HG03139 (cell line): Measurements from ENCODE around the gene KDM4B.
A peak's percentile ranks its signal among the peaks of the same experiment; 100 is the strongest.

Experiments used
- ATAC-seq: cut with Tn5 transposase; IDR thresholded peaks from one replicate; pipeline ENCODE4 v1.9.1; 2021; ENCODE audit not compliant: unreplicated experiment

KDM4B gene

DNA sequence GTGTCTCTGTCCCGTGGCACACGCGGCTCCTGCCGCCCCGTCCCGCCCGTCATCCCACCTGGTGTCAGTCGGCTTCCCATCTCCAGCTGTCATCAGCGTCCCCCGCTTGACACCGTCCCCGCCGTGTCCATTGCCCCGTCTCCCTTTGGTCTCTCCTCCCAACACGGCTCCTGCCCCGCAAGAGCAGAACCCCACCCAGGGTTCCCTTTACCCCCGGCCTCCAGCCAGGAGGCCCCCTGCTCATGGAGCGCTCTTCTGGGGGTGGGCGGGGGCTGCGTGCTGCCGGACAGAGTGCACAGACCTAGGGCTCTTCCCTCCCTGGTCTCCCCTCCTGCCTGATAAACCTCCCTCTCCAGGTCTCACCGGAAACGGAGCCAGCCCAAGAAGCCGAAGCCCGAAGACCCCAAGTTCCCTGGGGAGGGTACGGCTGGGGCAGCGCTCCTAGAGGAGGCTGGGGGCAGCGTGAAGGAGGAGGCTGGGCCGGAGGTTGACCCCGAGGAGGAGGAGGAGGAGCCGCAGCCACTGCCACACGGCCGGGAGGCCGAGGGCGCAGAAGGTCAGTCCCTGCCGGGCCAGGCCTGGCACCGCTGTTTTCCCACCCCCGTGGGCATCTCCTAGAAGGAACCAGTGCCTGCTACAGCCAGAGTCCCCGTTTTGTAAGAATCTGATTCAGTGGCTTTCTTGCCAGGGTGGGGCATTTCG, 150.5 kb downstream of the KDM4B start:
- ATAC-seq, result no peak

DNA sequence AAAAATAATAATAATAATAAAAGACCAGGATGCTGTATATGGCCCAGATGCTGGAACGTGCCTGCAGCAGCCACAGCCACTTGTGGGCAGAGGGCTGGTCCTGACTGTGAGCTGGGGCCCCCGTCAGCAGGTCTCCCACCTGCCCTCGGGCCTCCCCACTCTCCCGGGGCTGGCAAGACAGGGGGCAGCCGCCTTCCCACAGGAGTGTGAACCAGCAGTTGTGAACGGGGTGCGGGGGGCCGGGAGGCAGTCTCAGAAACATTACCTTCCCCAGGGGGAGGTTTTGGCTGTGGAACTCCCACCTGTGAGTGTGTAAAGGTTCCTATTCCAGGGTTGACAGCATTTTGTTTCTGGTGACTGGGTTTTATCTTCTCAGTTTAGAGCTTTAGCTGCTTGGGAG, 151.4 kb downstream of the KDM4B start:
- ATAC-seq, result no peak

DNA sequence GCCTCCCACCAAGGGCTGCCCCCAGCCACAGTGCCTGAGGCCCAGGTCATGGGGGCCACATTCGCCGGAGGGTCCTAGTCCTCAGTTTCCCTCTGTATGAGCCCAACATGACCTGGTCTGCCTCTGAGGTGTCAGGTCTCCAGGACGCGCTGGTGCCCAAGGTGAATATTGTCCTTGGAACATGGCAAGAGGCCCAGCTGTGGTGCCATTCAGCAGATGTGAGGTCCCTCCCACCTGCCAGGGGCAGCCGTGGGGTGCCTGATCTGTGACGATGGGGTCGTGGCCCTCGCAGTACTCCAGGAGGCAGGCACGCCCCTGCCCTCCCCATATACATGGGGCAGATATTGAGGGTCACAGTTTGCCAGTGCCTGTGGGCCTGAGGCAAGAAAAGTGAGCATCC, 151.9 kb downstream of the KDM4B start:
- ATAC-seq, result no peak

DNA sequence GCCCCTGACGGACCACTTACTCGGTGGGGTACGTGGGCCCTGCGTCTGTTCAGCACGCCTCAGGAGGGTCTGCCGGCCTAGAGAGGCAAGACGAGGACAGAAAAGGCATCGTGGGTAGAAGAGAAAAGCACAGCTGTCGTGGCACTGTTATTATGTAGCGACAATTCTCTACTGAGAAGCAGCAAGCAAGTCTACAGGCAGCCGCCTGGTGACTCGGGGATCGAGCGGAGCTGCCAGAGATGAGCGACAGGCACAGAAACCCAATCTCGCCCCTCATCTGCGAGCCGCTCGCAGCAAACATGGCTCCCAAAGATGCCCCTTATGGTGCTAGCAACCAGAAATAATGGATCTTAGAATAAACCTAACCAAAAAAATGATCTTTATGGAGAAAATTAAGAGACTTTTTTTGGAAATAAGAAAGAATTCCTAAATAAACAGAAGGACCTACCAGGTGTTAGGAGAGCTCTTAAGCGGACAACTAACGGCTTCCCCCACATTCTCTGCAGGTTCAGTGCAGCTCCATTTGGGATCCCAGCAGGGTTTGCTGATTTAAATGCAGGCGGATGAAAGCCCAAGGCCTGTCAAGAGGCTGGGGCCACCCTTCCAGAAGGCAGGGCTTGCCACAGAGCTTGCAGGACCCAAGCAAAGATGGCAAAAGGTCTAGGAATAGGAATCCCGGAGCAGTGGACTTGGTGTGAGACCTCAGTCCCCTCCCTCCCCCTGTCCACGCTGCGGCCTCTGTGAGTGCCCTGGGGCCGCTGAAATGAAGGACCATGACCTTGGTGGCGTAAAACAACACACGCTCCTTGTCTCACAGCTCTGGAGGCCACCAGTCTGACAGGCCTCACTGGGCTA, 152.6 kb downstream of the KDM4B start:
- no peak for ATAC-seq

DNA sequence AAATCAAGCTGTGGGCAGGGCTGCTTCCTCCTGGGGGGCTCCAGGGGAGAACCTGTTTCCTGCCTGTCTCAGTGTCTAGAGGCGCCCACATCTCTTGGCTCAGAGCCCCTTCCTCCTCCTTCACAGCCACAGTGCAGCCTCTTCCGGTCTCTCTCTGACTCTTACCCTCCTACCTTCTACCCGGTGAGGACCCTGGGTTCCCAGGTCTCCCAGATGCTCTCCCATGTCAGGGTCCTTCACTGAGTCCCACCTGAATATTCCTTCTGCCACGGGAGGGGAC, 153.1 kb downstream of the KDM4B start:
- no peak for ATAC-seq

DNA sequence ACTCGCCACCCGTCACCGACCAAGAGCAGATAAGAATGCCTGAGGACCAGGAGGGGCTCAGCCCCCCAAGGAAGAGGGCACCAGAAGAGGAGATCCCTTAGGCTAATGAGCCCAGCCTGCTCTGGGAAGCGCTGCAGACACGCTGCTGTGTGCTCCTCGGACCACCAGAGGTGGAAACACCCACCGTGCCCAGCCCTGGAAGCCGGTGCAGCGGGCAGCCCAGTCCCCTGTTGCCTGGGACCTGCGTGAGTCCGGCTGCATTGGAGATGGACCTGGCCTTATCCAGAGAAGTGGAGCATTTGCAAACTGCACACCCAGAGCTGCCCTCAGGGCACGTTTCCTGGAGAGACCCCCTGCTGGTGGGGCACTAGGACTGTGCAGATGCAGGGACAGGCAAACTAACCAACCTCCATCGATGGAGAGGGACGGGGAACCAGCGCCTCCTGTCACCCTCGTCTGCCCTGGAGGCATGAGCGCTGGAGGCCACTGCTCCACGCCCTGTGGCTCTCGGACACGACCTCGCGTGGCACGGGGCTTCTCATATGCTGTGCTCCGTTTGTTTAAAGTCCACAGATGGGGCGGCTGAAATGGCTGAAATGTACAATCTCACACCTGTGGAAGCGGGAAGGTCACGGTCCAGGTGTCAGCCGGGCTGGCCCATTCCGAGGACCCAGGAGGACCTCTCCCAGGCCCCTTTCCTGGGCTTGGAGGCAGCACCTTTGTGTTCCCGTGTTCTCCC, 153.9 kb downstream of the KDM4B start:
- no peak for ATAC-seq

DNA sequence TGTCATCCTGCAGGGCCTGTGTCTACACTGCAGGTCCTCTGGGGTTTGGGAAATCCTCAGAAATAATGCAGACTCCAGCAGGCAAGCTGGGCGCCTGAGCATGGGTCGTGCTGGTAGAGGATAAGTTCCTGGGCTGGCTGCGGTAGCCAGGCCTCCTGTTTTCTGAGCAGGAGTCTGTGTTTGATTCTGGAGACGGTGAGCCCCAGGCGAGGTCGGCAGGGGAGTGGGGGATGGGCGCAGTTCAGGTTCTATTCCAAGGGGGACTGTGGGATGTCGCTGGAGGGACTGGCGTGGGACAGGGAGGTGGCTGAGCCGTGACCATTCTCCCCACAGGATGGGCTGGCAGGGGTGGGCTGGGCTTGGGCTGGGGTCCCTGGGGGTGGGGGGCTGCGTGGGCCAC, 154.7 kb downstream of the KDM4B start:
- no peak for ATAC-seq

DNA sequence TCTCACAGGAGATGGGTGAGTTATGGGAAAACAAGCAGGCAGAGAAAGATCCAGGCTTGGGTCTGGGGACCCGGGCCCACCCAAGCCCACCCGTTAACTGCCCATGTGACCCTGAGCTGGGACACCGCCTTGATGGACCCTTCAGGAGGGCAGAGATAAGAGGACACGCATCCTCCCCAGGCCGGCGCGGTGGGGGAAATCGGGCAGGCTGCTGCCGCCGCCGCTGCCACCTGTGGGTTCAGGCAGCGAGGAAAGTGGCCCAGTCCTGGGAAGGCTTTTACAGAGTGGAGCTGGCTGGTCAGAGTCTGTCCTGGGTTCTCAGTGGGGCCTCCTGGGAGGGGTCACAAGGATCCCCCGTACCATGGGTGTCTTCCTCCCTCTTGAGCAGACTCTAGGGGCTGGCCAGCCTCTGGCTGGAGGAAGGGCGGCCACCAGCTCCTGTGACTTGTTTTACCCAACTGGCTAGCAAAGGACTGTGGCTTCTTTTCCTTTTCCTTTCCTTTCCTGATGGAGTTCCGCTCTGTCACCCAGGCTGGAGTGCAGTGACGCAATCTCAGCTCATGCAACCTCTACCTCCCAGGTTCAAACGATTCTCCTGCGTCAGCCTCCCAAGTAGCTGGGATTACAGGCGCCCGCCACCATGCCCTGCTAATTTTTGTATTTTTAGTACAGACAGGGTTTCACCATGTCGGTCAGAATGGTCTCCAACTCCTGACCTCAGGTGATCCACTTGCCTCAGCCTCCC, 155.4 kb downstream of the KDM4B start:
- ATAC-seq, result no peak

DNA sequence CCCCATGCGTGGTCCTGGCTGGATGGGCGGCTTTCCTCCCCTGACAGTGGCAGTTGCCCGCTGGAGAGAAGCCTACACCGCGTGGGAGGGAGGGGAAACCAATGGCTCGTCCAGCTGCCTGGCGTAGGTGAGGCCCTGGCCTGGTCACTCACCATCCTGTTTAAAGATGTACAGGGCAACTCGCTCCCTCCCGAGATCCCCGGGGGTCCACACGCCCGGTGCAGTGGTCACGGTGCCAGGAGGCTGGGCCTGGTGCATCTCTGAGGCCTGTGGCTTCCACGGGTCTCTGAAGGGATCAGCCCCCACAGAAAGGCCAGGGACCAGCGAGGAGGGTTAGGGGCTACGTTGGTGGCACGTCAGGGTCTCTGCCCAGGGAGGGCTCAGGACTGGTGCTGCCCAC, 156.5 kb downstream of the KDM4B start:
- ATAC-seq, result no peak

DNA sequence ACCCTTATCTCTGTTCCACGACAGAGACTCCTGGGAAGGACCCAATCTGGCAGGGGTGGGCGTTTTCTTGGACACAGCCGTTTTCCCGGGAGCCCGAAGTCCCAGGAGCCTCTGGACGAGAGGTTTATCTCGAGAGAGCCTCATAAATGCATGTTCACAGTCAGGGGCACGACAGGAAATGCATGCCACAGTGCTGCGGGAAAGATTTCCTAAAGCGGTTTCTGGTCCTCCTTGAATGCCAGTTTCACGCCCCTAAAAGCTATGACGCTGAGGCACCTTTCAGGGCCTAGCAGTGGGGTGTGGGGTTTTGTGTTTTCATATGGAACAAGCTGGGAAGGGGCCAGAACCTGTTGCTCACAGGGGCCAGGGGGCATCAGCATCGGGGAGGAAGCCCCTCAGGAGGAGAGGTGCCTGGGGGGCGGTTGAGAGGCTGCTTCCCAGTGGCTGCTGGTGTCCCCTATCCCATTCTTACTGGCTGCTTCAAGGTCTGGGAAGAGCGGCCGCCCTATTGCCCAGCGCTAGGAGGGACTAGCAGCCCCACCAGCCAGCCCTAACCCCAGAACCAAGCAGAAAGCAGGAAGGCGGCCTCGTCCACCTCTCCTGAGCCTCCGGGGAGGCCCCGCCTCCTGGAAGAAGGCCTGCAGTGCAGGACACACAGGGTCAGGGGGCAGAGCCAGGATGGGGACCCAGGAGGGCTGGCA, 157.0 kb downstream of the KDM4B start:
- no peak for ATAC-seq

DNA sequence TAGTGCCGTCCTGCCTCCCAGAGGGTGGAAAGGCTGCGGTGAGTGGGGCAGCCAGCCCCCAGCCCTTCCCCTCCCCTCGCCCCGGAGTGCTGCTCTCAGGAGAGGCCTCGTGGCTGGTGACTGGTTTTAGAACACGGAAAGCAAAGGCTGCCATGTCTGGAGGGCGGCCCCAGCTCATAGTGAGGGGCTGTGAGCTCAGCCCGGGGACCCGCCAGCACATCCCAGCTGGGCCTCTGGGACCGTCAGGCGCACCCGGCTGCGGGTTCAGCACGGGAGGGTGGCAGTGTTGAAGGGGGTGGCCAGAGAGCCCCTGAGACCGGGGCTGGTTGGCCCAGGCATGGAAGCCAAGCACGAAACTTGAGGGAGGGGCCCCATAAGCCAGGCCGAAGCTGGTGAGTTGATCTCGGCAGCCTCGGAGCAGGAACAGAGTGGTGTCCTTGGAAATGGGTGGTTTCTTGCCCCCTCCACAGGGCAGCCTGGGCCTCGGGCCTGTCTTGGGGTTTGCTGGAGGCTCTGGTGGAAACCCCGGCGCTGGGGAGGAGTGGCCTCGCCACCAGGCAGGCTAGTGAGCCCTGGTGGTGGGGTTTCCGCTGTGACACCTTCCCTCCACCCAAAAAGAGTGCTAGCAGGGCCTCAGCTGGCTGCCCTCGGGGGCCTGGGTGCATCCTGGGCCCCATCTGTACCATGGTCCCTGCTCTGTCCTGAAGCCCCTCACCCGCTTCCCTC, 157.7 kb downstream of the KDM4B start:
- ATAC-seq, result no peak

DNA sequence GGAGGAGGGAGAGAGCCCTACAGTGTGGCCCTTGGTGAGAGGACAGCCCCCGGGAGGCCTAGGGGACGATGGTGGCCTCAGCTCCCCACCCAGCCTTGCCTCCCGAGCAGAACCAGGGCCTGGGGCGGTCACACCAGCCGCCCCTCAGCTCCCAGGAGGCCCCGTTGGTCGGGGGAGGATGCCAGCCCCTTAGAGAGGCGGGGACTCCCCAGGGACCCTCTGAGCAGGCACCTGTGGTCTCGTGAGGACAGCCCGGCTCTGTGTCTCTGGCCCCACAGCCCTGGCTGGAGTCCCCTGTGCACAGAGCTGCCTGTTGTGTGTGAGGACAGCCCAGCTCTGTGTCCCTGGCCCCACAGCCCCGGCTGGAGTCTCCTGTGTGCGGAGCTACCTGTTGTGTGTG, 158.8 kb downstream of the KDM4B start:
- no peak for ATAC-seq

DNA sequence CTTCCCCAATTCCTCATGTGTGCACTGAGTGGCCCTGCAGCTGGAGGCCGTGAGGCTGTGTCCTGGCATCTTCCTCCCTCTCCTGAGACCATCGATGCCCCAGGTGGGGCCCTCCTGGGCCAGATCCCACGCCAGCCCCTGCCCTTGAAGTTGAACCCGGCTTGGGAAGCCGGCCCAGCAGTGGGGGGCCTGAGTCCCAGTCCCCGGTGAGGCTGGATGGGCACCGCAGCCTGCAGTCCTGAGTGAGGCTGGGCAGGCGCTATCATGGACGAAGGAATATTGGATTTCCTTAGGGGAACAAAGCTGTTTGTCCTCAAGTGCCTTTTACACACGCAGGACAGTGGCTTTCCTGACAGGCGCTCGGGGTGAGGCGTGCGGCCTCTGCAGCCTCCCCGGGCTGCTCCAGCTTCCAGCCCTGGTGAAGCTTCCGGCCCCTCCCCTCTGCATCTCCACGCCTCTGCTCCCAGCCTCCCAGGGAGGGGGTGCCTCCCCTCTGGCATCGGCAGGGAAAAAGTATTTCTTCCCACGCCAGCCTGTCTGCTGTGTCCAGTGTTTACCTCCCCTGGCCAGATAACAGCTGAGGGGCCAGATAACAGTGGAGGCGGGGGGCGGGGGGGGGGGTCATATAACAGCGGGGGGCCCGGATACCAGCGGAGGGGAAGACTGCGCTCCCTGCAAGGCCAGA, 159.5 kb downstream of the KDM4B start:
- ATAC-seq, result no peak

DNA sequence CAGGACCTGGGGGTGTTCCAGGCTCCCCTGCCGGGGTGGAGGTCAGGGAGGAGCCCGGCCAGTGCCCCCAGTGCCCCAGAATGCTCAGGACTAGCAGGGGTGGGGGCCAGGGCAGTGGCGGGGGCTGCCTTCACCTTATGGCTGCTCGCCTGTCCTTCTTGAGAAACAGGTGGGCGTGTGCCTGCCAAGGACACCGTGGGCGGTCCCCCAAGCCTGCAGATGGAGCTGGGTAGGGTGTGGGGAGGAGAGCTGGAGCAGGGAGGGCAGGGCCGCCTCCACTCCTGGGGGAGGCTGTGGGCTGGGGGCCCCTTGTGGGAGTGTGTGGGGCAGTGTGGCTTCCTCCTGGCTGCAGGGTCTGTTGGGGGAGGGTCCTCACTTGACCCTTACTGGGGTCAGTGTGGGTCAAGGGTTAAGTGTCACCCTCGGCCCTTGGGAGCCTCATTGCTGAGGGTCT, 160.1 kb downstream of the KDM4B start:
- ATAC-seq, result no peak

DNA sequence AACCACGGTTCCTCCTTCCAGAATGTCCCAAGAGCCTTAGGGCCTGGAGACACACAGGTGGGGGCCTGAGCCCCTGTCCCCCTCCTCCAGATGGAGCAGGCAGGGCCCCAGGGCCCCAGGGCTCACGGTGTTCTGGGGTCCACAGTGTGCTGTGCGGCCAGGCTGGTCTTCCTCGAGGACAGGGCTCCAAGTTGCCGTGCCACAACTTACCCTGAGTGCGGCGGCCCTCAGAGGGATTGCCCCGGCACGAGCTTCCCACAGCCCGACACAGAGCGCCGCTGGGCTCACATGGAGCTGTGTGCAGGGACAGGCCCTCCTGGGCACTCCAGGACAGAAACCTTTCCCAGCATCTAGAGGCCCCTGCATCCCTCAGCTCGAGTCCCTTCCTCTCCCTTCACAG, 160.8 kb downstream of the KDM4B start:
- no peak for ATAC-seq

DNA sequence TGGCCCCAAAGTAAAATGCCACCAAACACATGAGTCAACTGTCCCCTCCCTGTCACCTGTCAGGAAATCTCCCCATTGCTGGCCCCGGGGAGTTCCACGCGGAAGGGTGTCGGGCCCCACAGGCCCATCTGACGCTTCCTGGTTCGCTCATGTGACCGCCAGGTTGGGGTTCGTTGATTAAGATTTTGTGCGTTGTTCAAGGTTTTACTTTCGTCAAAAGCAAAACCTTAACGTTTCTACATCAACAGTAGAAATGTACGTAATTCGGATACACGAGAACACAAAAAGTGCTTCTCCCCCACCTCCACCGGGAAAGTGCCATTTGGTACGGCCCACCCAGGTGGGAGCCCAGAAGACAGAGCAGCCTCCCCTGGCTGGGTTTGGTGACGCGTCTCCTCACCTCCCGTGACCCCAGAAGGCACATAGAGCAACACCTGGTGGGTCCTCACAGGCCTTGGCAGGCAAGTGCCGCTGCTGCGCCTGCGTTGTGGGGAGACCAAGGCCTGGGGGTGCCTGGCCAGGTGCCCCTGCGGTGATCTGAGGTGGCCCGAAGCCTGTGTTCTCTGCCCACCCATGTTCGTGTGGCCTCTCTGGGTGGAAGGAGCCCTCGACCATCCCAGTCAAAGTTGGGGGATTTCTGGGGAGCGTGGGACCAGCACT, 161.6 kb downstream of the KDM4B start:
- peak; percentile 31 for ATAC-seq

DNA sequence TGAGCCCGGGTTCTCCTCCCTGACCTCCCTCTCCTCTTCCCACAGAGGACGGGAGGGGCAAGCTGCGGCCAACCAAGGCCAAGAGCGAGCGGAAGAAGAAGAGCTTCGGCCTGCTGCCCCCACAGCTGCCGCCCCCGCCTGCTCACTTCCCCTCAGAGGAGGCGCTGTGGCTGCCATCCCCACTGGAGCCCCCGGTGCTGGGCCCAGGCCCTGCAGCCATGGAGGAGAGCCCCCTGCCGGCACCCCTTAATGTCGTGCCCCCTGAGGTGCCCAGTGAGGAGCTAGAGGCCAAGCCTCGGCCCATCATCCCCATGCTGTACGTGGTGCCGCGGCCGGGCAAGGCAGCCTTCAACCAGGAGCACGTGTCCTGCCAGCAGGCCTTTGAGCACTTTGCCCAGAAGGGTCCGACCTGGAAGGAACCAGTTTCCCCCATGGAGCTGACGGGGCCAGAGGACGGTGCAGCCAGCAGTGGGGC, 162.2 kb downstream of the KDM4B start:
- peak; percentile 26 for ATAC-seq

DNA sequence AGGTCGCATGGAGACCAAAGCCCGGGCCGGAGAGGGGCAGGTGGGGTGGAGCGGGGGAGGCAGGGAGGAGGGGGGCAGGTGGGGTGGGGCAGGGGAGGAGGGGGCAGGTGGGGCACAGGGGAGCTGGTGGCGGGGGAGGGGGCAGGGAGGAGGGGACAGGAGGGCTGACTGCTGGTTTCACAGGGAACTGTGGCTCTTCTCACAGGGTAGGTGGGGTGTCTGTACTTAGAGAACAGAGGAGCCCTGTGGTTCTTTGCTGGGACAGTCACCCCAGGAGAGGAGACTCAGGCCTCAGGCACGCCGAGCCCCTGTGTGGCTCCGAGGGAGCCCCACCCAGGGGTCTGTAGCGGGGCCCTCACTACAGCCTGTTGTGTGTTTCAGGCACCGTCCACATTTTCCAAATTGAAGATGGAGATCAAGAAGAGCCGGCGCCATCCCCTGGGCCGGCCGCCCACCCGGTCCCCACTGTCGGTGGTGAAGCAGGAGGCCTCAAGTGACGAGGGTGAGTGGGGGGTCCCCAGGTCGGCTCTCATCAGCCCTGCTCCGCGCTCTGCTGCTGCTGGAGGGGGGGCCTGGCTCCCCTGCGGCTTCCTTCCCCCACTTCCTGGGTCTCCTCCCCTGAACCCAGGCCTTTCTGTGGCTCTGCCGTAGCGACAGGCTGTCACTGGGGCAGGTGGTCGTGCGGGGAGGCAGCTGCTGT, 162.7 kb downstream of the KDM4B start:
- no peak for ATAC-seq
